HuH-7.5 (cell line): ENCODE measurements around the gene ERC2.

ENCODE experiments used
- DNase-seq: peaks from one replicate; pipeline ENCODE4 v3.0.0; 2011; ENCODE audit warnings: low spot score

Gene ERC2

GRCh38 chr3:55984626-55985025 is 483.6 kb downstream of the ERC2 start:
- DNase-seq, result no peak

- no peak for DNase-seq
These were observed 489.3 kb downstream of the ERC2 start for GRCh38 chr3:55978953-55979352.

GRCh38 chr3:55974421-55975165 is 493.7 kb downstream of the ERC2 start:
- DNase-seq, result no peak

GRCh38 chr3:55969634-55970033 is 498.6 kb downstream of the ERC2 start:
- no peak for DNase-seq

GRCh38 chr3:55968331-55968730 is 499.9 kb downstream of the ERC2 start:
- DNase-seq, result no peak

- DNase-seq, result no peak
These were observed 501.7 kb downstream of the ERC2 start for GRCh38 chr3:55966566-55966965.

GRCh38 chr3:55965776-55966175 is 502.5 kb downstream of the ERC2 start:
- DNase-seq, result no peak

GRCh38 chr3:55964491-55964985 is 503.7 kb downstream of the ERC2 start:
- no peak for DNase-seq

- no peak for DNase-seq
These were observed 504.7 kb downstream of the ERC2 start for GRCh38 chr3:55963601-55964000.

- DNase-seq, result no peak
These were observed 508.7 kb downstream of the ERC2 start for GRCh38 chr3:55959471-55960080.

- DNase-seq, result no peak
These were observed 509.7 kb downstream of the ERC2 start for GRCh38 chr3:55958605-55959004.

GRCh38 chr3:55955891-55956477 is 512.3 kb downstream of the ERC2 start:
- no peak for DNase-seq

GRCh38 chr3:55951388-55951787 is 516.9 kb downstream of the ERC2 start:
- no peak for DNase-seq

- DNase-seq, result no peak
These were observed 520.9 kb downstream of the ERC2 start for GRCh38 chr3:55947406-55947805.

GRCh38 chr3:55946574-55947160 is 521.6 kb downstream of the ERC2 start:
- no peak for DNase-seq

GRCh38 chr3:55942868-55943267 is 525.4 kb downstream of the ERC2 start:
- DNase-seq, result no peak

- no peak for DNase-seq
These were observed 529.0 kb downstream of the ERC2 start for GRCh38 chr3:55939287-55939686.

GRCh38 chr3:55937301-55937700 is 531.0 kb downstream of the ERC2 start:
- no peak for DNase-seq

GRCh38 chr3:55936549-55937052 is 531.7 kb downstream of the ERC2 start:
- no peak for DNase-seq

GRCh38 chr3:55935241-55935640 is 533.0 kb downstream of the ERC2 start:
- no peak for DNase-seq

- DNase-seq, result no peak
These were observed 533.5 kb downstream of the ERC2 start for GRCh38 chr3:55934771-55935170.

- DNase-seq, result no peak
These were observed 539.0 kb downstream of the ERC2 start for GRCh38 chr3:55929154-55929869.
